Muscle of arm (tissue), 12 donors: ENCODE measurements around the gene C5orf15. TPM values are rescaled to one million over a fixed set of nuclear protein-coding genes. Genes with fewer than 3 reads are reported as not detected.
"Not testable (repeated sequence)": the region's sequence is repeated elsewhere in the genome, so short reads cannot be mapped to it uniquely, and the experiment has no call there.

Experiments used
- DNase-seq: peaks from one replicate; pipeline ENCODE4 v3.0.0-alpha.2; 2013
- polyA plus RNA-seq, 12 donors: library from polyadenylated mRNA; unstranded; fragments of 120-200 nt; gene quantifications; one replicate each; pipeline ENCODE4 v1.2.1, GENCODE V29; 2013; ENCODE audit not compliant: insufficient read length in 12 of 12

Gene C5orf15
- polyA plus RNA-seq, 12 donors: 60.6 to 77.9 (median 71.6) TPM; not detected in 1

DNA sequence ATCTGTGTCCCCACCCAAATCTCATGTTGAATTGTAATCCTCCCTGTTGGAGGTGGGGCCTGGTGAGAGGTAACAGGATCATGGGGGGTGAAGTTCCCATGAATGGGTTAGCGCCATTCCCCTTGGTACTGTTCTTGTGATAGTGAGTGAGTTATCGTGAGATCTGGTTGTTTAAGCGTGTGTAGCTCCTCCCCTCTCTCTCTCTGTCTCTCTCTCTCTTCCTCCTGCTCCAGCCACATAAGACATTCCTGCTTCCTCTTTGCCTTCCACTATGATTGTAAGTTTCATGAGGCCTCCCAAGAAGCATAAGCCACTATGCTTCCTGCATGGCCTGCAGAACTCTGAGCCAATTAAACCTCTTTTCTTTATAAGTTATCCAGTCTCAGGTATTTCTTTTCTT, 28.8 kb downstream of the C5orf15 start:
- no peak for DNase-seq

DNA sequence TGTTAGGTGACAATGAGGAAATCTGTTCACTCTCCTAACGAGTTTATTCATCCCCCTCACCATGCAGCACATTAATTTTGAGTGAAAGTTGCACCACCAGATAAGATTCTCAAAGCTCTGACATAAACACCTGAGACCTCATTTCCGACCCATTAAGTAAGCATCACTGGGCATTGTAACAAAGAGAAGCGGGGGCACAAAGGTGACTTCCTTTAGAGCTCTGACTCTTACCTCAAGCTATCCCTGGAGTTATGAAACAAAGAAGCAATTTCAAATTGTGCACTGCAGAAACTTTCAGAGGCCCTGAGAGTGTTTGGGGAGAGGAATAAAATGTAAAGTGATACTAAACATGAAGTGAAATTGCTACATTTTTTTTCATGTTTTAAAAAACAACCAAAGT, 29.5 kb downstream of the C5orf15 start:
- DNase-seq: no peak

GRCh38 chr5:133938039-133938821, 30.2 kb downstream of the C5orf15 start:
- no peak for DNase-seq

DNA sequence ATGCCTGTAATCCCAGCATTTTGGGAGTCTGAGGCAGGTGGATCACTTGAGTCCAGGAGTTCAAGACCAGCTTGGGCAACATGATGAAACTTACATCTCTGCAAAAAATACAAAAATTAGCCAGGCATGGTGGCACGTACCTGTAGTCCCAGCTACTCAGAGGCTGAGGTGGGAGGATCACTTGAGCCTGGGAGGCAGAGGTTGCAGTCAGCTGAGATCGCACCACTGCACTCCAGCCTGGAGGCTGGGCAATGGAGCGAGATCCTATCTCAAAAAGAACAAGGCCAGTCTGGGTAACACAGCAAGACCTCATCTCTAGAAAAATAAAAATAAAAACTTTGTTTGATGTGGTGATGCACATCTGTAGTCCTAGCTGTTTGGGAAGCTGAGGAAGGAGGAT, 30.8 kb downstream of the C5orf15 start:
- not testable (repeated sequence) for DNase-seq

DNA sequence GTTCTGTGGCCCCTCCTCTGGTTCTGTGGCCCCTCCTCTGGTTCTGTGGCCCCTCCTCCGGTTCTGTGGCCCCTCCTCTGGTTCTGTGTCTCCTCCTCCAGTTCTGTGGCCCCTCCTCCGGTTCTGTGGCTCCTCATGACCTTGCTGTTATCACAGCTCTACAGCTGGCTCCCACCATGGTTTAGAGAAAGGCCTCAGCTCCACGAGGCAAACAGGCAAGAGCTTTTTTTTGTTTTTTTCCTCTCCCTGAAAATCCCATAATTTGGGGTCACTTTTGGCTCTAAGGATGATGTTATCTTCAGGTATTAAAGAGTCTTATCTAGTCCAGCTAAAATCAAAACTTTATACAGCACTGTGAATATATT, 31.8 kb downstream of the C5orf15 start:
- DNase-seq: no peak

GRCh38 chr5:133935991-133936650, 32.3 kb downstream of the C5orf15 start:
- not testable (repeated sequence) for DNase-seq

- no peak for DNase-seq
Measured at GRCh38 chr5:133935667-133935940, 32.8 kb downstream of the C5orf15 start.

DNA sequence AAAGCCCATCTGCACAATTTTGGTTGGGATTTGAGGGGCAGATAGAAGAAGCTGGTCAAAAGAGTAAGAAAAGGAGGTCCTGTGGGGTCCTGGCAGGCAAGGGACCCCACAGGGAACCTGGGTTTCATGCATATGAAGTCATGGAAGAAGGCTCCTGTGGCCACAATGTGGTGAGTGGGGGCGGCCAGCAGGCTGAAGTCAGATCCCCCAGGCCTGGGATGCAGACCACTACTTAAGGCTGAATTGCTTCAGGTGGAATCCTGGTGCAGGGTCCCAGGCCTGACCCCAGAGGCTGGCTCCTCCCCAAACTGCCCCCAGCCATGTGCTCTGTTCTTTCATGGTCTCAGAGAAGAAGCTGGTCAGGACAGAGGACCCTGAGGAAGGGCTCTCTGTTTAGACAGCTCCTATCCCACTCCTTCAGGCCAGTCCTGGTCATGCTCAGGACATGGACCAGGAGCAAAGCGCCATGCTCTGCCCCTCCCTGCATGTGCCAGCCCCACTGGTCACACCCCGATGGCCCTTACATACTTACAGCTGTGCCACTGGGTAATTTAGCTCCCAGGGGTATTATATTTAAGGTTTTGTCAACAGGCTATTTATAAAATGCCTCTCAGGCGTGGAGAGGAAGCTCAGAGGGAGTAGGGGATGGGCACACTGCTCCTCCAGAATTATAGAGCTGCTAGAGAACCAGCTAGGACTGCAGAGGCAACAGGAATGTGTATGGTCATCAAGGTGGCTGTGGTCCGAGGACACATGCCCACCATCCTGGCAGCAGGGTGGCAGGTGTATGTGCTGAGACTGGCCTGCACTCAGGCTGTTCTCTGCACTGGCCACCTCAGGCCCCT, 33.4 kb downstream of the C5orf15 start:
- no peak for DNase-seq

DNA sequence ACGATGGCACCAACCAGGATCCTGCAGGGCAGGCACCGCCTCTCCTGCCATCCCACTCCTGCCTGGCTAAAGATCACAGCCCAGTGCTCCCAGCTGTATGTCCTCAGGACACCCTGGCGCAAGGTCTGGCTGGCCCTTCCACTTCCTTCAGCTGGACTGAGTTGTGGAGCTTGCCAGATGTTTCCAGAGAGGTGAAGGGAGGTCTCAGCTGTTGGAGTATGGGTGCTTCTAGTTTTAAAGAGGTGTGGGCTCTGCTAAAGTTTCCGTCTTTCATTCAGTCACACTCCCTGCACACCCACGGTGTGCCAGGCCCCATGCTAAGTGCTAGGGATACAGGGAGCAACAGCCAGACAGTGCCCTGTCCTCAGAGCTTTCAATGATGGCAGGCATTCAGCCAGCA, 34.1 kb downstream of the C5orf15 start:
- no peak for DNase-seq

- no peak for DNase-seq
Measured at GRCh38 chr5:133933670-133934295, 34.6 kb downstream of the C5orf15 start.

GRCh38 chr5:133933169-133933509, 35.3 kb downstream of the C5orf15 start:
- DNase-seq: no peak

DNA sequence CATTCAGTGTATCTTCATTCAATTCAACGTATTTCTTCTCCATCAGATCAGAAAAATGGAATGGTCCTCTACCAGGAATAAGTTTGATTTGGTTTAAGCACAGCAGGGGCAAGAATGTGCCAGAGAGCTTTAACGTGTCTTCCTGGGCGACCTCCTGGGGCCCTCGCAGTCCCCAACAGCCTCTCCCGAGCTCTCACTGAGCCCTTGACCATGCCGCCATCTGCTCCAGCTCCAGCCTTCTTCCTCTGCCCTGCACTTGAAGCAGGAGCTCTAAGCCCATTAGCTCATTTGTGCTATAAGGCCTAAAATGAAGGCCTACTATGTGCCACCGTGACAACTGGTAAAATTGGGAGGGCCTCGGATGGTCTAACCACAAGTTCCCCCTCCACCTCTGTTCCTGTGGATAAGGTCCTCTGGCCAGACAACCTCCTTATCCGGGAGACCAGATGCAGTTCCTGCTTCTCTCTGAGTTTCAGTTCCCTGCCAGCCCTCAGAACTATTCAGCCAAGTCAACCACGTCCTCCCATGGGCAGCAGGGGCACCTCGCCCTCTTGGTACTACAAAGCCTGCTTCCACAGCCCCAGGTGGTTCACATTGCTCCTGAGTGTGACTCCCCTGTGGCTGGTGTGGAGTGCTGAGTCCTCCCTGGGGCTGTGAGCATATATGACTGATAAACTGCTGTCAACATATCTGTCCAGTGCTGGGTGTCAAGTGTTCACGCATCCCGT, 35.8 kb downstream of the C5orf15 start:
- no peak for DNase-seq

GRCh38 chr5:133931546-133931945, 36.9 kb downstream of the C5orf15 start:
- DNase-seq: no peak

DNA sequence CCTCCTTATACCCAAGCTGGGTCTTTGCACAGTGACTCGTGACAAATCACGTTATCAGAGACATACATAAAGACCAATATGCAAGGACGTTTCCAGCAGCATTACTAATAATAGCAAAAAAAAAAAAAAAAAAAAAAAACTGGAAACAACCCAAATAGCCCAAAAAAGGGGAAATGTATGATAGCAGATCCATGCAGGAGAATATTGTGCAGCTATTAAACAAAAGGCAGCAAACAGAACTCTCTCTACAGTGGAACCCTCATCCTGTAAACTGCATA, 37.7 kb downstream of the C5orf15 start:
- DNase-seq: no peak

- no peak for DNase-seq
Measured at GRCh38 chr5:133930061-133930812, 38.2 kb downstream of the C5orf15 start.

DNA sequence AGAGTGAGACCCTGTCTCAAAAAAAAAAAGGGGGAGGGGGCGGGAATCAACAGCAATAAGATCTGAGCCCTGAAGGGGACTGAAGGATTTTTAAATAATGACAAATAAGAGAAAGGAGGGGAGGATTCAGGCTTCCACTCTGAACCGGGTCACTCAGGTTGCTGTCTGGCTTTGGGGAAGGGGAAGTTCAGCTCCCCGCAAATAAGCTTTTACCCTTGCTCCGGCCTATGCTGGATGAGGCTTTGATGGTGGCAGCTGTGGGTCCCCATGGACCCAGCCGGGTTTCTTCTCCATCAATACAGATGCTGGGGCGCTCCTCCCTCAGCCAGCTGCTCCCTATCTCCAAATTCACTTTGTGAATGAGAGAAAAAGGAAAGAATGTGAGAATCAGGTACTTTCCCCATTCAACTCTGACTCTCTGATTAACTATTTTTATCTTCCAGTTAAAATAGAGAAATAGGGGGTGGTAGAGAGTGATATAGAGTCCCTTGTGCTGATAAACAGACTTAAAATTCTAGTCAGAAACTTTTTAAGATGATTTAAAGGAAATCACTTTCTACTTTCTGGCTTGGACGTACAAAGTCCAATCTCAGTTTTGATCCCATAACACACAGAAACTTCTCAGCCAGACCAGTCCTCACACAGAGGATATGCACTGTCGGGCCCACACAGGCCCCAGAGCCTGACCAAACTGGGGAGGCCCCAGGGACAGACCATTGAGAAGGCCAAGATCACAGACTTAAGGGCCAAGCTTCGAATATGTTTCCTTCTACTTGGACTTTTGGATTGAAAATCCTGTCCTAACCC, 39.6 kb downstream of the C5orf15 start:
- no peak for DNase-seq

- DNase-seq: no peak
Measured at GRCh38 chr5:133927300-133928180, 40.9 kb downstream of the C5orf15 start.

GRCh38 chr5:133926489-133927299, 41.7 kb downstream of the C5orf15 start:
- no peak for DNase-seq
